HCT116 (cell line): ENCODE results near the gene TMPRSS3. TPM values are rescaled to one million over a fixed set of nuclear protein-coding genes. Genes with fewer than 3 reads are reported as not detected.

ENCODE experiments used
- ATAC-seq: fragments of 200-7000 bp; cut with Tn5 transposase; 2 replicates; pipeline ENCODE4 v1.9.1; 2020; ENCODE audit warnings: mild to moderate bottlenecking, moderate library complexity
- BruUV-seq: library from RNA; stranded (reverse); fragments of 400-500 nt; replicated peaks from 2 replicates; lab custom pipeline; 2021; lab: Mats Ljungman, UMichigan
- CTCF ChIA-PET: fragments of 300-600 bp; sonication (Branson Sonifier 250); formaldehyde crosslinking; loops from one replicate; lab custom pipeline; 2021; ENCODE audit warnings: antibody characterized with exemption; lab: Charles Lee
- POLR2A ChIA-PET: fragments of 300-600, 350-600 bp; sonication (Branson Sonifier 250); formaldehyde crosslinking; loops from one replicate; lab custom pipeline; 2021; ENCODE audit warnings: antibody characterized with exemption; lab: Charles Lee
- RAD21 ChIA-PET, 2 experiments: fragments of 300-600 bp; sonication (Branson Sonifier 250); formaldehyde crosslinking; loops; one replicate each; lab custom pipeline; 2023; ENCODE audit warnings: low total read pairs in 2 of 2; ENCODE audit not compliant: uncharacterized antibody in 2 of 2, unreplicated experiment in 2 of 2, low non-redundant PET in 1 of 2; lab: Charles Lee
- DNase-seq: peaks from one replicate; pipeline ENCODE4 v3.0.0-alpha.2; 2010; ENCODE audit warnings: low read depth, low spot score
- H2AFZ ChIP-seq: fragments of 200-600 bp; shearing (Covaris generic), sonication (generic); 2 replicates; pipeline ENCODE4 v1.6.1; 2017; ENCODE audit warnings: low read depth, mixed run types, mixed read lengths, antibody characterized with exemption, low read length; ENCODE audit not compliant: poor library complexity, severe bottlenecking
- H3K27ac ChIP-seq: 2 replicates; pipeline ENCODE4 v1.5.1; 2012; ENCODE audit warnings: low read depth, low read length
- H3K27me3 ChIP-seq: fragments of 200-600 bp; sonication (generic); 2 replicates; pipeline ENCODE4 v1.6.1; 2016; ENCODE audit warnings: mixed run types, low read length, mixed read lengths; ENCODE audit not compliant: insufficient read depth
- H3K36me3 ChIP-seq, 2 experiments: fragments of 200-500 bp in 1 of 2; fragments of 200-600 bp in 1 of 2; sonication (Bioruptor generic) in 1 of 2; sonication (generic) in 1 of 2; 2 replicates each; pipeline versions ENCODE4 v1.5.1 to v1.6.1; 2014 to 2016; ENCODE audit warnings: low read length in 2 of 2, inconsistent platforms in 1 of 2, mixed read lengths in 1 of 2, mixed run types in 1 of 2; ENCODE audit not compliant: insufficient read depth in 2 of 2, control insufficient read depth in 1 of 2
- H3K4me1 ChIP-seq, 2 experiments: fragments of 200-600 bp in 1 of 2; sonication (generic) in 1 of 2; 2 replicates each; pipeline versions ENCODE4 v1.5.1 to v1.6.1; 2012 to 2017; ENCODE audit warnings: low read length in 2 of 2, inconsistent platforms in 1 of 2, mild to moderate bottlenecking in 1 of 2, mixed read lengths in 1 of 2, mixed run types in 1 of 2, moderate library complexity in 1 of 2; ENCODE audit not compliant: insufficient read depth in 2 of 2, control insufficient read depth in 1 of 2
- H3K4me2 ChIP-seq: fragments of 200-600 bp; sonication (generic); 2 replicates; pipeline ENCODE4 v1.6.1; 2017; ENCODE audit warnings: mixed run types, low read length, mixed read lengths
- H3K4me3 ChIP-seq, 2 experiments: fragments of 200-600 bp in 1 of 2; sonication (generic) in 1 of 2; replicated peaks in 1 of 2; 2 replicates each; pipeline ENCODE4 v1.5.1; 2011 to 2016; ENCODE audit warnings: low read length in 2 of 2, control low read depth in 1 of 2, low read depth in 1 of 2, mild to moderate bottlenecking in 1 of 2, mixed read lengths in 1 of 2, mixed run types in 1 of 2
- H3K79me2 ChIP-seq: fragments of 200-600 bp; sonication (generic); 2 replicates; pipeline ENCODE4 v1.6.1; 2017; ENCODE audit warnings: mild to moderate bottlenecking, mixed run types, low read length, moderate library complexity, mixed read lengths; ENCODE audit not compliant: insufficient read depth
- H3K9ac ChIP-seq: fragments of 200-600 bp; sonication (generic); 2 replicates; pipeline ENCODE4 v1.6.1; 2016; ENCODE audit warnings: low read length, mixed read lengths
- H3K9me2 ChIP-seq: fragments of 200-600 bp; sonication (generic), shearing (Covaris generic); 2 replicates; pipeline ENCODE4 v1.6.1; 2017; ENCODE audit warnings: mixed run types, mild to moderate bottlenecking, moderate library complexity; ENCODE audit not compliant: insufficient read depth
- H3K9me3 ChIP-seq, 2 experiments: fragments of 200-500 bp in 1 of 2; fragments of 200-600 bp in 1 of 2; sonication (Bioruptor generic) in 1 of 2; sonication (generic) in 1 of 2; 2 replicates each; pipeline ENCODE4 v1.6.1; 2014 to 2017; ENCODE audit warnings: low read length in 2 of 2, mixed read lengths in 2 of 2, inconsistent platforms in 1 of 2, low read depth in 1 of 2, mild to moderate bottlenecking in 1 of 2, mixed run types in 1 of 2, moderate library complexity in 1 of 2; ENCODE audit not compliant: control insufficient read depth in 1 of 2, insufficient read depth in 1 of 2
- H4K20me1 ChIP-seq: fragments of 200-600 bp; sonication (generic), shearing (Covaris generic); 2 replicates; pipeline ENCODE4 v1.6.1; 2017; ENCODE audit warnings: mixed run types, mild to moderate bottlenecking, moderate library complexity; ENCODE audit not compliant: insufficient read depth
- CBX3 ChIP-seq: IDR thresholded peaks from 2 replicates; pipeline ENCODE4 v1.6.1; 2012; ENCODE audit warnings: low read depth
- JUND ChIP-seq: IDR thresholded peaks from 2 replicates; pipeline ENCODE4 v1.6.1; 2012
- POLR2A ChIP-seq: IDR thresholded peaks from 2 replicates; pipeline ENCODE4 v1.7.0; 2011; ENCODE audit warnings: borderline replicate concordance; ENCODE audit not compliant: insufficient read depth, insufficient read length; ENCODE audit errors: extremely low read depth
- RAD21 ChIP-seq: IDR thresholded peaks from 2 replicates; pipeline ENCODE4 v1.6.1; 2012; ENCODE audit warnings: low read depth, mild to moderate bottlenecking
- SRF ChIP-seq: IDR thresholded peaks from 2 replicates; pipeline ENCODE4 v1.6.1; 2012; ENCODE audit warnings: low read depth
- TCF7L2 ChIP-seq: IDR thresholded peaks from 2 replicates; pipeline ENCODE4 v1.7.0; 2011; ENCODE audit warnings: borderline replicate concordance, inconsistent platforms; ENCODE audit not compliant: insufficient read depth, insufficient read length; ENCODE audit errors: extremely low read depth
- intact Hi-C: fragments of 100-400 bp; cut with micrococcal nuclease; formaldehyde crosslinking; loops from 2 replicates; pipeline ENCODE4 v1.10.0; 2022
- total RNA-seq: library from RNA; stranded (reverse); gene quantifications from one replicate; pipeline ENCODE4 v1.2.1, GENCODE V29; 2021; ENCODE audit not compliant: unreplicated experiment
- TF ChIP-seq, protein P1 (sequence below): IDR thresholded peaks from 2 replicates; pipeline ENCODE4 v1.6.1; 2012

The TMPRSS3 gene
- total RNA-seq, 1 experiment from 2014 or later = not detected

- TF ChIP-seq, protein P1, sequence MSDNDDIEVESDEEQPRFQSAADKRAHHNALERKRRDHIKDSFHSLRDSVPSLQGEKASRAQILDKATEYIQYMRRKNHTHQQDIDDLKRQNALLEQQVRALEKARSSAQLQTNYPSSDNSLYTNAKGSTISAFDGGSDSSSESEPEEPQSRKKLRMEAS = no peak
- TF ChIP-seq JUND = no peak
- TF ChIP-seq TCF7L2 = no peak
- no peak for TF ChIP-seq SRF
- no peak for TF ChIP-seq POLR2A
- TF ChIP-seq RAD21 = no peak
- TF ChIP-seq, all 23 proteins: peak for 0
Observed at GRCh38 chr21:42373196-42373907, 22.5 kb downstream of the TMPRSS3 start (continued).

GRCh38 chr21:42370894-42371654 is 24.8 kb downstream of the TMPRSS3 start:
- POLR2A ChIA-PET = no interaction called here
- H3K27ac ChIP-seq = no peak overlapping the region
- no TSS peak for BruUV-seq
- intact Hi-C loops = no loop called here
- no peaks in the 10 kb centered on the region for H3K79me2 ChIP-seq
- H3K4me3 ChIP-seq = no peak overlapping the region
- no peaks in the 10 kb centered on the region for H3K9me3 ChIP-seq
- DNase-seq = no peak
- ATAC-seq = no peak
- no peaks in the 10 kb centered on the region for H3K36me3 ChIP-seq
- CTCF ChIA-PET = no interaction called here
- no peaks in the 10 kb centered on the region for H3K4me1 ChIP-seq
- no peak overlapping the region for H2AFZ ChIP-seq
- RAD21 ChIA-PET = no interaction called here
- H3K9me2 ChIP-seq = no peaks in the 10 kb centered on the region
- H3K9ac ChIP-seq = no peak overlapping the region
- TF ChIP-seq CBX3 = no peak
- 0 out of 2 replicates have a peak, but pooled peaks cover 3% of the 10 kb centered on the region for H3K27me3 ChIP-seq
- H3K4me2 ChIP-seq = no peak overlapping the region
- H4K20me1 ChIP-seq = no peaks in the 10 kb centered on the region
